HG03442 (cell line): ENCODE results near the gene MICALL2.
"Not testable (repeated sequence)": the region's sequence is repeated elsewhere in the genome, so short reads cannot be mapped to it uniquely, and the experiment has no call there.

Source experiments
- ATAC-seq: cut with Tn5 transposase; IDR thresholded peaks from one replicate; pipeline ENCODE4 v1.9.1; 2021; ENCODE audit warnings: mild to moderate bottlenecking, moderate library complexity; ENCODE audit not compliant: unreplicated experiment

Gene MICALL2

GRCh38 chr7:1450431-1450830 lies 8.8 kb downstream of the MICALL2 start:
- no peak for ATAC-seq

GRCh38 chr7:1449951-1450350 lies 9.3 kb downstream of the MICALL2 start:
- no peak for ATAC-seq

- ATAC-seq: no peak
Observed at GRCh38 chr7:1449501-1449900, 9.8 kb downstream of the MICALL2 start.

- ATAC-seq: no peak
Observed at GRCh38 chr7:1448958-1449357, 10.3 kb downstream of the MICALL2 start.

- ATAC-seq: no peak
Observed at GRCh38 chr7:1447551-1448244, 11.6 kb downstream of the MICALL2 start.

GRCh38 chr7:1447112-1447511 lies 12.2 kb downstream of the MICALL2 start:
- no peak for ATAC-seq

GRCh38 chr7:1446620-1447032 lies 12.6 kb downstream of the MICALL2 start:
- ATAC-seq: no peak

- ATAC-seq: not testable (repeated sequence)
Observed at GRCh38 chr7:1446026-1446425, 13.2 kb downstream of the MICALL2 start.

GRCh38 chr7:1445341-1445740 lies 13.9 kb downstream of the MICALL2 start:
- ATAC-seq: no peak

- ATAC-seq: no peak
Observed at GRCh38 chr7:1444925-1445322, 14.3 kb downstream of the MICALL2 start.

- ATAC-seq: no peak
Observed at GRCh38 chr7:1444214-1444924, 14.9 kb downstream of the MICALL2 start.

GRCh38 chr7:1443587-1444200 lies 15.6 kb downstream of the MICALL2 start:
- ATAC-seq: not testable (repeated sequence)

- ATAC-seq: no peak
Observed at GRCh38 chr7:1442355-1443124, 16.7 kb downstream of the MICALL2 start.

- ATAC-seq: no peak
Observed at GRCh38 chr7:1441615-1442354, 17.5 kb downstream of the MICALL2 start.

- ATAC-seq: no peak
Observed at GRCh38 chr7:1440620-1441019, 18.6 kb downstream of the MICALL2 start.

- ATAC-seq: no peak
Observed at GRCh38 chr7:1439373-1440363, 19.6 kb downstream of the MICALL2 start.

- ATAC-seq: no peak
Observed at GRCh38 chr7:1438821-1439220, 20.4 kb downstream of the MICALL2 start.

GRCh38 chr7:1438208-1438607 lies 21.1 kb downstream of the MICALL2 start:
- no peak for ATAC-seq

GRCh38 chr7:1437155-1437880 lies 22.0 kb downstream of the MICALL2 start:
- no peak for ATAC-seq
